ENCODE measurements around the gene EML1.

EML1 gene

DNA sequence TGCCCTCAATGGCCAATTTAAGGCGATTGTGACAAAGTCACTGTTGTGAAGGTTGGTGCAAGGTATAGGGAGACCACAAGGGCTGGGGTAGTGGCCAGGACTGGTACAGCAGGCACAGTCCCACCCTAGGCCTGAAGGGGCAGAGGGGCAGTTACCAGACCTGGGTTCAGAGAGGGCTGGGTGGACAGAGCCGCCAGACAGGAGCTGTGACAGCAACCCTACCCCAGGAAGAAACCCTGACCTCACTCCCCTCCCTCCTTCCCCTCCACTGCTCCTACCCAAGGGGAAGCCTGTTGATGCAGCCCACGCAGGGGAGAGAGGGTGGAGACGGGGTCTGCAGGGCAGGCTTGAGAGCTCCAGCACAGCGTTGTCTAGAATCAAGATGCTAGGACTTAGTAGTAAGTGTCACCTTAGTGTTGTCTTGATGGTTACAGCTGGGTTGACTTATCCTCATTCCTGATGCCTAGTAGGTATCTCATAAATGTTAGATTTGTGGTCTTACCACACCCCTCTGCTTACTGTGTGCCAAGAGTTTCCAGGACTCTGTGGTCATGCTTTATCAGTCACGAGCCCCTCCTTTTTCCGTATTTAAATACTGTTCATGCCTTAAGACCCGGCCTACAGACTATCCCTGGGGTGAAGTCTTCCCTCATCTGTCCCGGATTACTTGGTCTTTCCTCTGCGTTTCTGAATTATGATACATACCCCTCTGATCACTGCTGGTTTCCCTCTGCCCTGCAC is 14.4 kb downstream of the EML1 start:
- no peak for DNase-seq

DNA sequence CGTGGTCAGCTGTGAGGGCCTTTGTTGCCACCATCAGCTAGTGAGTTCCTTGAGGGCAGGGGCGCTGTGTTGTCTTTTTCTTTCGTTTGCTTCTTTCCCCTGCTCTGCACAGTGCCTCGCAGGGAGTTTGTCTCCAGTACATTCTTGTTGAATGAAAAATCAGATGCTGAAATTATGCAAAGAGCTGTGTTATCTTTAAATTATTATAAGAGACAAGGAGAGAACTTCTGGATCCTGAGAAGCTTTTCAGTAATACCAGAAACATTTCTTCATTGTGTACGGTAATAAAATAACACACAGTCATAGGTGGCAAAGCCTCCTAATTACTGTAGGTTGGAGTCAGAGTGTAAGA is 14.9 kb downstream of the EML1 start:
- no peak for DNase-seq

DNA sequence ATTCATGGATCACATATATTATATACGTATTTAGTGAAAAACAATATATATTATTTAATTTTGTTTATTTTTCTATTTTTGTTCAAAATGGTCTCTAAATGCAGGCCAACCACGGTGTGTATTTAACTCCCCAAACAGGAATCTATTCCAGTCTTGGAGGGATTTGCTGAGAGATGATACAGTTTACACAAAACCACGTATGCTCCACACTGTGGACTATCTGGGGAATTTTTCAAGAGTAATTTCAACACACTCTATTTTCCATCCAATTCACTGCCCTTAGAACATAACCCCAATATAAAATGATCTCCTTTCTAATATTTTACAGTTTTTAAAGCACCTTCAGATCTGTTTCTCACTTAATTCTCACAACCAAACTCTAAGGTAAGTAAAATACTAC is 15.3 kb downstream of the EML1 start:
- no peak for DNase-seq

DNA sequence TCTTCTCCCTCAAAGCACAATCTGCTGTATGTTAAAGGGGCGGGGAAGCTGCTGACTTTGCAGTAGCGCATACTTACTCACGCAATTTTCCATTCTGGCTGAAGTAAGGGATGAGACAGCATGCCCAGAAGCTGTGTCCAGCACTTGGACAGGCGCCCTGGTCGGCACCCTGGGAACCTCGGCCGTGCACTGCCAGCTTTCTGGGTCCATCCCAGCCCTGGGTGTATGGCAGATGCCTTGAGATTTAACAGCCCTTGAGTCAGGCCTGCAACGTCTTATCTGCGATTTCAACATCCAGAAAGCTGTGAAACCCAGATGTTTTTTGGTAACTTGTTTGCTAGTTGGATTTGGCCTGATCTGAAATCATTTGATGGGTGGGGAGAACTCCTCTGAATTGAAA is 16.1 kb downstream of the EML1 start:
- no peak for DNase-seq

DNA sequence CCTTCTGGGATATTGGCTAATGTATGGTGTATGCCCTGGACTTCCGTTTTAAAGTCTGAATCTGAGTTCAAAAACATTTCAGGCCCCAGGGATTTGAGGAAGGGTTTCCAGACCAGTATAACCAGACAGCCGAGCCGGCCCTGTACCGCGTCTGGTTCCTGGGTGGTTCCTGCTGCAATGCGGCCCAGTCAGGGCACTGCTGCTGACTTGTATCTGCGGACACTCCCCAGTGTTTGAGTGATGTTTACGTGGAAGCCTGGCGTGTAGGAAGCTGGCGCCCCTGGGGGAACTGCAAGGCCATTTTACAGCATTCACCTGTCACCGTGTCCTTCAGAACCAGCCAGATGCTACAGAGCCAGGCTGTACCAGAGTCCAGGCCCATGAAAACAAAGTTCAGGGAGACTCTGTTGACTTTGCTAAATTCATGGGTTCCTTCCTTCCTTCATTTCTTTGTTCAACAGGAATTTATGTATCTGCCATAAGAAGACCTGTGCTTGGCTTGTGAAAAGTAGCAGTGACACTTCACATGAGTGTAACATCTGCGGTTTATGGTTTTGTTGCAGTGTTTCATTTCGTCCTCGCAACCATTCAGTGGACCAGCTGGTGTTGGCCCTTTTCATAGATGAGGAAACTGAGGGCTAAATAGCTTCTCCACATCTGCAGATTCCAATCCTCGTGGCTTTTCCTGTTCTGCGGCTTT is 16.8 kb downstream of the EML1 start:
- DNase-seq: no peak

DNA sequence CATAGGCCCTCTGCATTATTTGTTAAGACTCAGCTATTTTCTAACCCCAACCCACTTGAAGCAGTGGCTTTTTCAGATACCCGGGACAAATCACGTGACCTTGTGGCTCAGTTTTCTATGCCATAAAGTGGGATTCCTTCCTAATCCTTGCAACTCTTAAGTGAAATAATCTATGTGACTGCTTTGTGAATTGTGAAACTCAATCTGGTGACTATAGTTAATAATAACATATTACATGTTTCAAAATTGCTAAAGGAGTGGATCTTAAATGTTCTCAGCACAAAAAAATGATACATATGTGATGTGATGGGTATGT is 17.3 kb downstream of the EML1 start:
- DNase-seq: no peak

DNA sequence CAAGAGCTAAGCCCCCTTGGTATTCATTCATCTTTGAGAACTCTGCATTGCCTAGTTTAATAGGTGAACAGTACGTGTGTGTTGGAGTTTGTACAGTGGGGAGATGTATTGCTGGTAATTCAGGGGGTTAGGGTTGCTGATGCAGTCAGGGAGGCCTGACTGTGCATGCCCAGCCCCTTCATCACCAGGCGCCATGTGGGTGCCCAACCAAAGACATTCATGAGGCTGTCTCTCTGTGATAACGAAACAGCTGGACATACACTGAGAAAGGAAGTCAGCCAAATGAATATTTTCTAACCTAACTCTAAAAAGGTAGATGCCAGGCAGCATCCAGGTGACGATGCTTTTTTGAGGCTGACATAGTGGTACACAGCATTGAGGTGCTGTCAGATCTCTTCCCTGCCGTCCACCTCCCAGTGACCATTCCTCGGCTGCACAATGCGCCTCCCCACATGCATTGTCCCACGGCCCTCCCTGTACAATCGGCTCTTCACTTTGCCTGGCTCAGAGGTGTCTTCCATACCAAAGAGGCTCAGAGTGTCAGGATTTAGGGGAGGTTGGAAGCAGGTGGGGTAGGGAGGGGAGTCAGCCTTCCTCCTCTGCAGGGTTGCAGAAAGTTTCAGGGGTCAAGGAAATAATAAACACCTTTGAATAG is 19.0 kb downstream of the EML1 start:
- DNase-seq: no peak

DNA sequence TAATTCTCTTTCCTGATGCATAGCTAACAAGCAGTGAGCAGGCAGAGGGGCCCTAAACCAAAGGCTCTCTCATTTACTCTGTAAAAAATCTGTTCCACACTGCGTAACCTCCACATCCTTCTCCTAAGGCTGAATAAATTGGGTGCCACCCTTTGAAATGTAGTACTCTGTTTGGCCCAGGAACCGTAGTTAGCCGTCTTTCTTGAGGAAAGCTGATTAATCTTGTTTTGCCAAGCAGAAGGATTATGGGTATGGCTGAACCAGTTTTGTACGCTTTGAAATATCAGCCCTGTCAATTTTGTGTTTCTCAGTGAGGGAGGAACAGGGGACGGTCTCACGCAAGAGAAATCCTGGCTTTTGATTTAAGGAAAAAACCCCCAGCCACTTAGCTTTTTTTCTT is 19.7 kb downstream of the EML1 start:
- DNase-seq: no peak

DNA sequence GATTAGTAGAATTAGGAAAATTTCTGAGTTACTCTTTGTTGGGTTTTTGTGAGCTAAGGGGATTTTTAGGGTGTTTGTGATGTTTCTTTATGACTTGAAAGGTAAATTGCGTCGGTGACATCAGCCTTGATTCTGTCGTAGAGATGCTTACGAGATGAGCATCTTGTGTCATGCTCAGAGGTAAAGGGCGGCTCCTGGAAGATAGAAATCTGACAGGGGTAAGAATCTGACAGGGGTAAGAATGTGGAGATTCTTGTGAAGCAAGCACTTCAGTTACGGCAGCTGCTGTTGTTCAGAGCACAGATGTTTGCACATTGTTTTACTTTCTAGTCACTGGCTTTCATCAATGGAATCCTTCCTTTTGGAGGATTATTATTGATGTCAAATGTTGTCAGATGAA is 22.5 kb downstream of the EML1 start:
- no peak for DNase-seq

DNA sequence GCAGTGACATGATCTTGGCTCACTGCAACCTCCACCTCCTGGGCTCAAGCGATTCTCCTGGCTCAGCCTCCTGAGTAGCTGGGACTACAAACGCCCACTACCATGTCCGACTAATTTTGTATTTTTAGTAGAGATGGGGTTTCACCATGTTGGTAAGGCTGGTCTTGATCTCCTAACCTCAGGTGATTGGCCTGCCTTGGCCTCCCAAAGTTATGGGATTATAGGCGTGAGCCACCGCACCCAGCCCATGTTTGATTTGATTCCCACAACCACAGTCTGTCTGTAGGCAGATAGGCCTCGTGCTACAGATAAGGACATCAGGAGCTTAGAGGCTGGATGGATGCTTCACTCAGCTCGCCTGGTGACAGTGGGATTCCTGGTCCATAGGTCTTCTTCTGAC is 23.0 kb downstream of the EML1 start:
- no peak for DNase-seq

DNA sequence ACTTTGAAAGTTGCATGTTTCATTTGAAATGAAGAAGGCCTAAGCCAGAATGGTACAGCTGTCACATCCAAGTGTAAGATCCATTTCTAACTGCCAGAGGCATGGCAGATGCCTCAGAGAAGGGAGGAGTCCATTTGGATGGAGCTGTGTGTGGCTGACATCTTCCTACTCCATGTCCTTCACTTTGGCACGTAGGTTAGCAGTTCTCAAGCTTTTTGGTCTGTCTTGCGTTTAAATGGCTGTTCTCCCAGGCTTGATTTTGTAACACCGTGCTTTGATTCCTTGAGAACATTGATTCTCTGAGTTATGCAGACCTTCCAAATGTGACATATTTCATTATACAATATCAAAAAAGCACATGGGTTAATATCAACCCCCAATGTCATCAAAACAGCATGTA is 23.4 kb downstream of the EML1 start:
- no peak for DNase-seq

DNA sequence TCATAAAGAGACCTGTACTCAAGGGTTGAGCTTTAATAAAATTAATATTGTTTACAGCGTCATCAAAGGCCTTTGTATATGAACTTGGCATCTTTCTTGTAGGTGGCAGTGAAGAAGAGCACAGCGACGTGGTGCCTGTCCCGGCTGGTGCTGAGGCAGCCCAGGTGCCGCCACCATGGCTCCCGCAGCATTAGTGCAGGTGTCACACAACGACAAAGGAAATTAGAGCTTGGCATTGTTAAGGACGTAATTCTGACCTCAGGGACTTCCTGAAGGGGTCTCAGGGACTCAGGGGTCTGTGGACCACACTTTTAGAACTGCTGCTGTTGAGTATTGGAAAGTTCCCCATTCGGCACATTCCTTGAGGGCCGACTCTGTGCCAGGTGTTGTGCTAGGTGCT is 24.1 kb downstream of the EML1 start:
- DNase-seq: no peak

DNA sequence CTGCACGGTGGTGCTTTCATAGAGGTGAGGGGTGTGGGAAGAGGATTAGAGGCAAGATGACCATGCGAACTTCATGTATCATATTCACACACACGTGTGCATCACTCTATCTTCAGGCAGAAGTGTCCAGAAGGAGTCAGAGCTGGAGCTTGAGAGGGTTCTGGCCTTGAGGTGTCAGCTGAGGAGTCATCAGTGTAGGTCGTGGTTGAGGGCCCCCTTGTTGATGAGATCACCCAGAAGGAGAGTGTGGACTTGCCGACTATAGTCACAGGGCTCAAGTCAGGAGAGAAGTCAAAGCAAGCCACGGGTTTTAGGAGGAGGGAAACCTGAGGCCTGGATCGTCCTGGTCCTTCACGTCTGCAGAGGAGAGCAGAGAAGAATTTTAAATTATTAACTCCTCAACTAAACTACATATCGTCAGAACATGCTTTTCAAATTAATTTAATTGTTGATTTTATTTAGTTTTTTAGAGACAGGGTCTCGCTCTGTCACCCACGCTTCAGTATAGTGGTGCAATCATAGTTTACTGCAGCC is 25.4 kb downstream of the EML1 start:
- DNase-seq: no peak

DNA sequence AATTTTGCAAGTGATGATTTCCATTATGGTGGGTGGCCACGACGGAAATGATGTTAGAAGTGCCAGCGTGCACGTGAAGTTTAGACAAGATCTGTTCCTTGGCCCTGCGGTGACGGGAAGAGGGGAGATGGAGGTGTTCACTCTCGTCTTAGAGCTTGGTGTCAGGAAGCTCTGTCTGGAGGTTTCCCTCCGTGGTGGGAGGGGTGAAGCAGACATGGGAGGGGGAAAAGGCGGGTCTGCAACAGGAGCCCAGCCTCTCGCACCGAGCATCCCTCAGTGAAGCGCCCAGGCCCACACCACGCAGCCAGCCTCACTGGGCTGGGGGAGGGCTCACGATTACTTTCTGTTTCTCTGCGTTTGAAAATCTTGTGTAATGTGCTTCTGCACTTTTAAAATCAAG is 26.3 kb downstream of the EML1 start:
- no peak for DNase-seq

DNA sequence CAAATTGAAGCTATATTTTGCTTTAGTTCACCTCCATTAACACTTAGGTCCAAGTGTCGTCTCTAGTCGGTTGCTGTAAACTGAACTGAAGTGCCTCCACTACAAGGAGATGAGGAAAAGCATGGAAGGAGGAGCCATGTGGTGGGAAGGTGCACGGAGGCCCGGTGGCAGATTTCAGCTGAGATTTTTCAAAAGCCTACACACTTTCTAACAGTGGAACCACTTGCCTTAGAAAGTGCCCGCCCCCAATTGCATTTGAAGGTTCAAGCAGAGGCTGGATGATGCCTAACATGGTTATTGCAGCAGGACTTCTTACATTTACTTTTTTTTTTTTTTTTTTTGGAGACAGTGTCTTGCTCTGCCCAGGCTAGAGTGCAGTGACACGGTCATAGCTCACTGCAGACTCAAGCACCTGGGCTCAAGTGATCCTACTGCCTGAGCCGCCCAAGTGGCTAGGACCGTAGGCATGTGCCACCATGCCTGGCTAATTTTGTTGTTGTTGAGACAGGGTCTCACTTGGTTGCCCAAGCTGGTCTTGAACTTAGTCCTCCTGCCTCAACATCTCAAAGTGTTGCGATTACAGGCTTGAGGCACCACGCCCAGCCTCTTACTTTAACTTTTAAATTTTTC is 27.6 kb downstream of the EML1 start:
- no peak for DNase-seq

DNA sequence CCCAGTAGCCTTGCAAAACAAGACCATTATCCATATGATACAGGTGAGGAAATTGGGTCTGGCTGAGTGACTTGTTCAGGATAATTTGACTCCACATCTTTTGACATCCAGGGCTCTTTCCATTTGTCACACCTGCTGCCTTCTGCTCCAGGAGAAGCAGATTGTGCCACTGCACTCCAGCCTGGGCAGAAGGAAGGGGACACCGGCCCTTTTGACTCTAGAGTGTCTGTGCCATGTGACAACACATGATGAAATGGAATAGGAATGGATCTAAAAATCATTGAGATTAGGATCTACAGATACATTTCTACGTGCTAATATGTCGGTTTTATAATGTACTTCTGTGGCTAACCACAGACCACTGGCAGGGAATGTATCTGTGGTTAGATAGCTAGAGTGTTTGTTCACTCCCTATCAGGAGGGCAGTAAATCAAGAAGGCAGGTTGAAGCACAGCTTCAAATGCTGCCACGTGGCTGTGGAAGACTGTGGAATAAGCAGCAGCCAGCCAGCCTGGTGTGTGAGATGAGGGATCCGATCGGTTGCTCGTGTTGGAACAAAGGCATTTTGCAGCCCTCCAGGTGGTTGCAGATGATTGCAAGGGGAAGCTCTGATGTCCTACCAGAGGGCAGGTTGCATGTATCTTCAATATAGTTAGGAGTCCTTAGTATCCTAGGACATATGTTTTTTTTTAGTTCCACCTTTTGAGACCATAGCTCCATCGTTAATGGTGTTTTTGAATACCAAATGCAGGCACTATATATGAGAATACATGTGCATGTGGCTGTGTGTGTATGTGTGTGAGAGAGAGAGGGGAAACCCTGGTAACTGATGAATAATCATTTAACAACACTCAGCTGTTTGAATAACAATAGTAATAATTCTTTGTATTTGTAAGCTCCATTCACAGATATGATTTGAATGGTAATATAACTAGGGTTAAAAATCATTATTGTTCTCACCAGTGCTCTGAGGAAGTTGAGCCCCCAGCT is 28.6 kb downstream of the EML1 start:
- DNase-seq: no peak

DNA sequence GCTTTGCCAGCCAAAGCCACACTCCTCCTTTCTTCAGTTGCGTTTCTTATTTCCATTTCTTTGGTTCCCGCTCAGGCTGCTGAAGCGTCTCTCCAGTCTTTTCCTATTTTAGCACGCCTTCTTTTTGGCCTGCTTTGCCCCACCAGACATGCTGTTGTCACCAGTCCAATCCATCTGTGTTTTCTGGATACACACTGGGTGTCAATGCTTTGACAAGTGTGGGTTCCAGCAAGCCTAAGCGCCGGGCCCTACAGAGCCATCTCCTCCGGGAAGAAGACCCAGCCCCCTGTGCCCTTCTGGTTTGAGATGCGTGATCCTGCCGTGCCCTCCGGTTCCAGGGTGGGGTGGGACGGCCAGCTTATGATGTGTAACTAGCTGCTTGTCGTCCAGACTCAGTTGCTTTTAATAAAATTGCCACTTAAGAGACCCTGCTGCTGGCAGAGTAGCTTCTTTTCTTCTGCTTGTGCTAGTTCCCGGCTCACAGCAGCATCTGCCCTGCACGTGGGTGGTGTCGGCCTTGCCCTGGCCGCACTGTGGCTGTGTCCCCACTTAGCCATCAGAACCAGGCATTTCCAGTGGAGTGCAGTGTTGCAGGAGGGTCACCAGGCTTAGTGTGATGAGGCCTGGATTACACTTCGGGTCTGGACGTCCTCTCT is 29.7 kb downstream of the EML1 start:
- DNase-seq: no peak

DNA sequence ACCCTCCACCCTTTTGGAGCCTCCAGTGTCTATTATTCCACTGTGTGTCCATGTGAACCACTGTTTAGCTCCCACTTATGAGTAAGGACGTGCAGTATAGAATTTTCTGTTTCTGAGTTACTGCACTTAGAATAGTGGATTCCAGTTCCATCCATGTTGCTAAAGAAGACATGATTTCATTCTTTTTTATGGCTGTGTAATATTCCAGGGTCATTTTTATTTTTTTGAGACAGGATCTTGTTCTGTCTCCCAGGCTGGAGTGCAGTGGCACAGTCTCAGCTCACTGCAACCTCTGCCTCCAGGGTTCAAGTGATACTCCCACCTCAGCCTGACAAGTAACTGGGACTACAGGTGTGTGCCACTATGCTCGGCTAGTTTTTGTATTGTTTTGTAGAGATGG is 31.6 kb downstream of the EML1 start:
- DNase-seq: no peak

DNA sequence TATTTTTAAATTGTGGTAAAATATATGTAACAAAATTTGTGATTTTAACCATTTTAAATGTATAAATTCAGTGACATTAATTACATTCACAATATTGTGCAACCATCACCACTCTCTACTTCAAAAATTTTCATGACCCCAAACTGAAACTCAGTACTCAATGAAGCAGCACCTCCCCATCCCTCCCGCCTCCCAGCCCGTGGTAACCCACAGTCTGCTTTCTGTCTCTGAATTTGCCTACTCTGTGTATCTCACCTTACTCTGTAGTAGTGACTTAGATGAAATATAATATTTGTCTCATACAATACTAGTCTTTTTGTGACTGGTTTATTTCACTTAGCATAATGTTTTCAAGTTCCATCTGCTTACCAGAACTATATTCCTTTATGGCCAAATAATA is 36.2 kb downstream of the EML1 start:
- no peak for DNase-seq

DNA sequence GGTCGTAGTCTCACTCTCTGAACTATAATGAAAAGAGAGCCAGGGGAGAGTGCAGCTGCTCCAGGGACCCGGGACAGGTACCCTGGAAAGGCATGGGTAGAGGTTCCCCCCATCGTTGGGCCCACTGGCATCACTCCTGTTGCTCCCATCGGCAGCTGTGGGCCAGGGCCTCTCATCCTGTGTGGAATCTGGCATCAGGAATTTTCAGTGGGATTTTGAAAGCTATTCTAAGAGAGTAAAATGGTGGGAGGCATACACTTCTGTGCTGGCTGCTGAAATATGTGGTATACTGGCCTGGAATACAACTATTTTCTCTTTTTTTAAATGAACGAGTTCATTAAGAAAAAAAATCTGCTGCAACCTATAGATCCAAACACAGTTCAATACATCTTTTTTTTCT is 38.1 kb downstream of the EML1 start:
- no peak for DNase-seq

DNA sequence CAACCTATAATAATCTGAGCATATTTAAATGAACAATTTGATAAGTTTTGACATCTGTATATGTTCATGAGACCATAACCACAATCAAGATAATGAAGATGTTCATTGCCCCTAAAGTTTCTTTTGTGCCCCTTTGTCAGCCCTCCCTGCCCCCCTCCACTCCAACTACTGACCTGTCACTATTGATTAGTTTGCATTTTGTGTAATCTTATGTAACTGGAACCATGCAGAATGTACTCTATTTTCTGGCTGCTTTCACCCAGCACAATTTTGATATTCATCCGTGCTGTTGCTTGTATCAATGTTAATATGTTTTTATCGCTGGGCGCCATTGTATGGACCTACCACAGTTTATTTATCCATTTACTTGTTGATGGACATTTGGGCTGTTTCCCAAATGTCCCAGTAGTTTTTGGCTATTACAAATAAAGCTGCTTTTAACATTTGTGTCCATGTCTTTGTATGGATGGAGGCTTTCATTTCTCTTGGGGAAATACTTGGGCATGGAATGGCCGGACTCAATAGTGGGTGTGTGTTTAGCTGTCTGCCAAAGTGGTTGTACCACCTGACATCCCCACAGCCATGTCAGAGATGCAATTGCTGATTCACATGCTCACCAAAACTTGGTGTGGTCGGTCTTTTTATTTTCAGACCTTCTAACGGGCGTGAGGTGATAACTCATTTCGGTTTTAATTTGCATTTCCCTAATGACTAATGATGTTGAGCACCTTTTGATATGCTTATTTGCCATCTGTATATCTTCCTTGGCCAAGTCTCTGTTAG is 38.9 kb downstream of the EML1 start:
- DNase-seq: no peak

Data from CD4-positive, alpha-beta T cell treated with Interferon gamma for 1 hour (primary cell).